Mucosa of stomach (tissue), 1 donor: Measurements from ENCODE around the gene SPTLC1.
"Not testable (repeated sequence)": the region's sequence is repeated elsewhere in the genome, so short reads cannot be mapped to it uniquely, and the experiment has no call there.

ENCODE experiments used
- H3K27me3 ChIP-seq: one replicate; pipeline ENCODE4 v1.7.0; 2013; ENCODE audit warnings: mild to moderate bottlenecking, low read length; ENCODE audit not compliant: control insufficient read depth, insufficient read depth
- H3K36me3 ChIP-seq: one replicate; pipeline ENCODE4 v1.7.0; 2013; ENCODE audit warnings: low read length; ENCODE audit not compliant: control insufficient read depth, insufficient read depth
- H3K4me1 ChIP-seq: one replicate; pipeline ENCODE4 v1.7.0; 2013; ENCODE audit warnings: mild to moderate bottlenecking, low read length; ENCODE audit not compliant: control insufficient read depth, insufficient read depth
- H3K4me3 ChIP-seq: one replicate; pipeline ENCODE4 v1.7.0; 2013; ENCODE audit warnings: low read length
- H3K9ac ChIP-seq: one replicate; pipeline ENCODE4 v1.7.0; 2013; ENCODE audit warnings: mild to moderate bottlenecking, low read length, moderate library complexity
- H3K9me3 ChIP-seq: one replicate; pipeline ENCODE4 v1.7.0; 2013; ENCODE audit warnings: mild to moderate bottlenecking, low read length, moderate library complexity; ENCODE audit not compliant: control insufficient read depth
- donor health status: Pancreatic carcinoma.

Gene SPTLC1, protein sequence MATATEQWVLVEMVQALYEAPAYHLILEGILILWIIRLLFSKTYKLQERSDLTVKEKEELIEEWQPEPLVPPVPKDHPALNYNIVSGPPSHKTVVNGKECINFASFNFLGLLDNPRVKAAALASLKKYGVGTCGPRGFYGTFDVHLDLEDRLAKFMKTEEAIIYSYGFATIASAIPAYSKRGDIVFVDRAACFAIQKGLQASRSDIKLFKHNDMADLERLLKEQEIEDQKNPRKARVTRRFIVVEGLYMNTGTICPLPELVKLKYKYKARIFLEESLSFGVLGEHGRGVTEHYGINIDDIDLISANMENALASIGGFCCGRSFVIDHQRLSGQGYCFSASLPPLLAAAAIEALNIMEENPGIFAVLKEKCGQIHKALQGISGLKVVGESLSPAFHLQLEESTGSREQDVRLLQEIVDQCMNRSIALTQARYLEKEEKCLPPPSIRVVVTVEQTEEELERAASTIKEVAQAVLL

DNA sequence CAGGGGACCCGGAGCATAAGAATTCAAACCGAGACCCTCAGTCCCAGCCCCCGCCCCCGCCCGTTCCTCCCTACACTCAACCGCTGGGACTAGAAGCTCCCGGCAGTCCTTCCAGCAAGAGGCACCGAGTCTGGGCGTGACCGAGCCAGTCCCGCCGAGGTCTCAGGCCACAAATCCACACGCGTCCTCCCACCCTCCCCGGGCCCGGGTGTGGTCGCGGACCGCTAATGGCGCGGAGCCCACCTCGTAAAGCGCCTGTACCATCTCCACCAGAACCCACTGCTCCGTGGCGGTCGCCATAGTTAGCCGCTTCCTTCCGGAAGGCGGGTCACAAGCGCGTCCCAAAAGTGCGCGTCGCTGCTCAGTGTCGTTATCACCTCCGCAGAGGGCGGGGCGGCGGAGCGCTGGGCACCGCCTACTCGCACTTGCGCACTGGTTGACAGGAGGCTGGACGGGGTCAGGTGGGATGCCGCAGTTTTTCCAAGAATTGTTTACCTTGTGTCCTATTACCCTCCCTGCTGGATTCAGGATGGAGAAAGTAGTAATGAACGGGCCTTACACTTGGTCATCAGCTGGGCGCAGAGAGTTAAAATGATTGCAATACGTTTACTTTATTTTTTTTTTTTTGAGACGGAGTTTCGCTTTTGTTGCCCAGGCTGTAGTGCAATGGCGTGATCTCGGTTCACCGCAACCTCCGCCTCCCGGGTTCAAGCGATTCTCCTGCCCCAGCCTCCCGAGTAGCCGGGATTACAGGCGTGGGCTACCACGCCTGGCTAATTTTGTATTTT is at the start of gene SPTLC1:
Gene SPTLC1 (minus strand): TSS at position 343 of the 788 bp plus-strand sequence. CDS start 43 bp downstream, at position 300.
- H3K9me3 ChIP-seq: no peaks in the 10 kb centered on the region

DNA sequence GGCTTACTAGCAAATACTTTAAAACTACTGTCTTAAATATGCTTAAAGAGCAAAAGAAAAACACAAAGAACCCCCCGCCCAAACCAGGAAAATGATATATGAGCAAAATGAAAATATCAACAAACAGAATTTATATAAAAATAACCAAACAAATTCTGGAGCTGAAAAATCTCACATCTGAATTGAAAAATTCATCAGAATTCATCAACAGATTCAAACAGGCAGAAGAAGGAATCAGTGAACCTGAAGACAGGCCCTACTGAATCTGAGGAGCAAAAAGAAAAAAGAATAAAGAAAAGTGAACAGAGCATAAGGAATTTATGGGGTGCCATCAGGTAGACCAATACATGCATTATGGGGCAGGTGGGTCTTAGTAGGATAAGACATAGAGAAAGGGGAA is 49.8 kb upstream of the SPTLC1 start:
- Histone ChIP-seq H3K27me3 (no peaks in the 10 kb centered on the region), H3K36me3 (no peaks in the 10 kb centered on the region), H3K4me3 (no peak overlapping the region), H3K4me1 (no peaks in the 10 kb centered on the region), H3K9me3 (no peaks in the 10 kb centered on the region), H3K9ac (no peak overlapping the region)

More for the DNA sequence above, at the start of gene SPTLC1:
- peaks cover 3% of the 10 kb centered on the region for H3K4me1 ChIP-seq
- no peaks in the 10 kb centered on the region for H3K27me3 ChIP-seq
- H3K9ac ChIP-seq: peak within 1 kb of the TSS; percentile 92
- no peaks in the 10 kb centered on the region for H3K36me3 ChIP-seq
- H3K4me3 ChIP-seq: peak within 1 kb of the TSS; percentile 90

GRCh38 chr9:92164490-92164889 is 49.3 kb upstream of the SPTLC1 start:
- no peak overlapping the region for H3K4me3 ChIP-seq
- no peaks in the 10 kb centered on the region for H3K9me3 ChIP-seq
- H3K27me3 ChIP-seq: no peaks in the 10 kb centered on the region
- H3K9ac ChIP-seq: no peak overlapping the region
- no peaks in the 10 kb centered on the region for H3K36me3 ChIP-seq
- H3K4me1 ChIP-seq: no peaks in the 10 kb centered on the region

GRCh38 chr9:92163276-92163675 is 48.1 kb upstream of the SPTLC1 start:
- no peak overlapping the region for H3K9ac ChIP-seq
- H3K4me3 ChIP-seq: no peak overlapping the region

DNA sequence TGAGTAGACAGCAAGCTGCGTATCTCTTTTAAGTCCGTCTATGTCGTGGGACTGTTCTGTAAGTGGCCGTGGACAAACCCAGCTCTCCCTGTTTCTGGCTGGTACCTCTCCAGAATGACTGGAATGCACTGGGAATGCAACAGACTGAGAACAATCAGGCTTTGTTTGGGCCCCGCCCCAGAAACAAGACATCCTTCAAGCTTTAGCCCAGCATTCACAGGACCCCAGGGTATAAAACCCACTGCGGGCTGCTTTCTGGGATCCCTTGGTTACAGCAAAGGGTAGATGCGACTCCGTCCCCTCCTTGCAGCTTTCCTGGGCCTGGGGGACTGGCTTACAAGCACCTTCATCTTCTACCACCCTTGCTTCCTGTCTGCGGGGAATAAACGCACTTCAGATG is 45.6 kb upstream of the SPTLC1 start:
- H3K36me3 ChIP-seq: no peaks in the 10 kb centered on the region
- no peaks in the 10 kb centered on the region for H3K27me3 ChIP-seq
- H3K4me3 ChIP-seq: no peak overlapping the region
- no peaks in the 10 kb centered on the region for H3K4me1 ChIP-seq
- no peaks in the 10 kb centered on the region for H3K9me3 ChIP-seq
- H3K9ac ChIP-seq: no peak overlapping the region

More at GRCh38 chr9:92163276-92163675, 48.1 kb upstream of the SPTLC1 start:
- Histone ChIP-seq H3K4me1 (no peaks in the 10 kb centered on the region), H3K27me3 (no peaks in the 10 kb centered on the region), H3K36me3 (no peaks in the 10 kb centered on the region), H3K9me3 (no peaks in the 10 kb centered on the region)

GRCh38 chr9:92159058-92159457 is 43.8 kb upstream of the SPTLC1 start:
- no peaks in the 10 kb centered on the region for H3K36me3 ChIP-seq
- no peak overlapping the region for H3K4me3 ChIP-seq
- H3K4me1 ChIP-seq: no peaks in the 10 kb centered on the region
- H3K9ac ChIP-seq: no peak overlapping the region
- H3K9me3 ChIP-seq: no peaks in the 10 kb centered on the region
- no peaks in the 10 kb centered on the region for H3K27me3 ChIP-seq

- no peaks in the 10 kb centered on the region for H3K27me3 ChIP-seq
- no peak overlapping the region for H3K4me3 ChIP-seq
- no peak overlapping the region for H3K9ac ChIP-seq
- H3K9me3 ChIP-seq: no peaks in the 10 kb centered on the region
- no peaks in the 10 kb centered on the region for H3K4me1 ChIP-seq
- no peaks in the 10 kb centered on the region for H3K36me3 ChIP-seq
Measured at GRCh38 chr9:92158097-92158601, 42.9 kb upstream of the SPTLC1 start.

DNA sequence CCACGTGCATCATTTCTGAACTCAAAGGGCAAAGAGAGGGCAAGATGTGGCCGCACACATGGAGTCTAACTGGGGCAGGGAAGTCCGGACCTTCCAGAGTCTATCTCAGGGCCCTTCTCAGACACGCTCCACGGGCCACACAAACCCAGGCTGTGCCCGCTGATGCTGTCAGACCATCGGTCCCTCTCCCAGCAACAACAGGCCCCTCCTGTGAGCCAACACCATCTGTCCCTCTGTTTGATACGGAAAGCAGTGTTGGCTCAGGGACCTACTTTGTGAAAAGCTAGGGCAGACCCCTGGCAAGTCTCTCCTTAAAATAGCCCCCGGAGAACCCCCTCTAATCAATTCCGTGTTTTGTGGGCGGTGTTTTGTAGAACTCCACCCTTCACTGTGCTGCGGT is 40.5 kb upstream of the SPTLC1 start:
- not testable (repeated sequence) for H3K4me3 ChIP-seq, H3K36me3 ChIP-seq, H3K4me1 ChIP-seq, H3K27me3 ChIP-seq, H3K9me3 ChIP-seq, H3K9ac ChIP-seq

DNA sequence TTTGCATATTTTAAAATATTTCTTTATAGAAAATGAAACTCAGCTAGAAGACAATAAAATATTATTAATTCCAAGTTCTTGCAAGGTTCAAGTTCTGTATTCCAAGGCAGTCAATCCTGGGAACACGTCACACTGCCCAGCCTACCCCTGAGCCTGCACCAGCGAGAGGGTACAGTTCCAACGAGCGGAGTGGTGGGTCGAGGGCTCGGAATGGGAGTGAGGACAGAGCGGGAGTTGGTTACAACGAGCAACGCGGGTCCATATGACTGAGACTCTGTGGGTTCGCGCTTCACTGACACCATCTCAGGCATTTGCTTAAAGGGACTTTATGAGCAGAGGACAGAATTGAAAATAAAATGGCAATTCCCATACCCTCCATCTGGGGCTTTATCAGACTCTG is 40.0 kb upstream of the SPTLC1 start:
- H3K4me1 ChIP-seq: peaks cover 5% of the 10 kb centered on the region
- H3K4me3 ChIP-seq: no peak overlapping the region
- no peaks in the 10 kb centered on the region for H3K36me3 ChIP-seq
- no peaks in the 10 kb centered on the region for H3K27me3 ChIP-seq
- no peak overlapping the region for H3K9ac ChIP-seq
- no peaks in the 10 kb centered on the region for H3K9me3 ChIP-seq

GRCh38 chr9:92153466-92154415 is 38.5 kb upstream of the SPTLC1 start:
- not testable (repeated sequence) for H3K36me3 ChIP-seq, H3K9ac ChIP-seq

DNA sequence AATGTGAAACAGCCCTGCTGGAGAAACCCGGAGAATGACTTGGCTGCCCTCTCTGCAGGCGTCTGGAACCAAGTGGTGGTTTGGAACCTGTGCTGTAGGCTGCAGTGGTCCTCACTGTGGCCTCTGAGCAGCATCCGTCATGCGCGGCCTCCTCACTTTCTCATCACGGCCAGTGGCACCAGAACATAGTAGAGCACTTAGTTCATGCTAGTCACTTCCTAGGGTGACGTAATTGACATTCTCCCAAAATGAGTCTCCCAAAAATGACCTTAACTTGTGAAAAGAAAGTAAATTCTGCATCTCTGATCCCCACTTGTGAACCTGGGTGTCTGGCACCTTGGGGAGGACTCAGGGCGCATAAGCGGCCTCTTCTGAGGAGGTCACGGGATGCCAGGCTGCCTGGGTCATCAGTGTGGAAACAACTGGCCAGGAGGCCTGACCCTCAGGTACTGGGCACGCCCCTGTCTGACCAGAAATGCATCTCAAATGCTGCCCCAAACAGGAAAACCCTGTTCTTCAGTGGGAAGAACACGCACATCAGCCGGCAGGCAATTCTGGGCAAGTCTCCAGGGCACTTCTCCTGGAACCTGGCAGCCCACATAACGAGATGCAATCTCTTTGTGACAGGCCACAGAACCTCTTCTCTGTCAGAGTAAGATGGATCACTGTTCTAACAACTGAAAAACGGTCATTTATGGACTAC is 36.6 kb upstream of the SPTLC1 start:
- H3K9ac ChIP-seq: no peak overlapping the region
- H3K9me3 ChIP-seq: no peaks in the 10 kb centered on the region
- no peaks in the 10 kb centered on the region for H3K36me3 ChIP-seq
- no peak overlapping the region for H3K4me3 ChIP-seq
- H3K27me3 ChIP-seq: no peaks in the 10 kb centered on the region
- peaks cover 10% of the 10 kb centered on the region for H3K4me1 ChIP-seq

More at GRCh38 chr9:92153466-92154415, 38.5 kb upstream of the SPTLC1 start:
- H3K4me3 ChIP-seq, H3K9me3 ChIP-seq, H3K4me1 ChIP-seq, H3K27me3 ChIP-seq: not testable (repeated sequence)
